CD4-positive, alpha-beta T cell treated with Interleukin-15 for 4 hours (primary cell): ENCODE data around the gene ALX3.
A peak's percentile ranks its signal among the peaks of the same experiment; 100 is the strongest.
"Not testable (repeated sequence)": the region's sequence is repeated elsewhere in the genome, so short reads cannot be mapped to it uniquely, and the experiment has no call there.

Experiments
- DNase-seq: peaks from one replicate; pipeline ENCODE4 v3.0.0-alpha.2; 2020; ENCODE audit warnings: low spot score

The ALX3 gene

GRCh38 chr1:110047463-110047862 is 23.0 kb downstream of the ALX3 start:
- DNase-seq = no peak

- DNase-seq = no peak
These were observed 27.5 kb downstream of the ALX3 start for GRCh38 chr1:110043016-110043415.

GRCh38 chr1:110040548-110040947 is 29.9 kb downstream of the ALX3 start:
- DNase-seq = no peak

GRCh38 chr1:110039641-110040040 is 30.8 kb downstream of the ALX3 start:
- no peak for DNase-seq

GRCh38 chr1:110038271-110038670 is 32.2 kb downstream of the ALX3 start:
- no peak for DNase-seq

- no peak for DNase-seq
These were observed 35.2 kb downstream of the ALX3 start for GRCh38 chr1:110035236-110035752.

GRCh38 chr1:110034451-110035235 is 35.8 kb downstream of the ALX3 start, which contains the start of gene STRIP1:
STRIP1 (plus strand) TSS chr1:110034624; CDS start chr1:110034638, 14 bp downstream.
- peak; percentile 96 for DNase-seq

GRCh38 chr1:110034040-110034450 is 36.4 kb downstream of the ALX3 start:
- DNase-seq = no peak

- no peak for DNase-seq
These were observed 37.1 kb downstream of the ALX3 start for GRCh38 chr1:110033421-110033820.

- DNase-seq = no peak
These were observed 38.1 kb downstream of the ALX3 start for GRCh38 chr1:110032327-110032726.

- not testable (repeated sequence) for DNase-seq
These were observed 39.8 kb downstream of the ALX3 start for GRCh38 chr1:110030687-110031086.

- no peak for DNase-seq
These were observed 45.9 kb downstream of the ALX3 start for GRCh38 chr1:110024613-110025012.

- no peak for DNase-seq
These were observed 49.2 kb downstream of the ALX3 start for GRCh38 chr1:110021285-110021684.

- DNase-seq = no peak
These were observed 50.7 kb downstream of the ALX3 start for GRCh38 chr1:110019770-110020169.

- no peak for DNase-seq
These were observed 52.1 kb downstream of the ALX3 start for GRCh38 chr1:110018396-110018795.

GRCh38 chr1:110017792-110018191 is 52.7 kb downstream of the ALX3 start:
- no peak for DNase-seq

- no peak for DNase-seq
These were observed 58.2 kb downstream of the ALX3 start for GRCh38 chr1:110012100-110012780.

GRCh38 chr1:110011527-110012041 is 58.9 kb downstream of the ALX3 start:
- DNase-seq = peak; percentile 39
